GM21381 (cell line): ENCODE data around the gene VIL1.

Source experiments
- ATAC-seq: cut with Tn5 transposase; IDR thresholded peaks from one replicate; pipeline ENCODE4 v1.9.1; 2021; ENCODE audit warnings: mild to moderate bottlenecking, moderate library complexity; ENCODE audit not compliant: unreplicated experiment

The VIL1 gene

GRCh38 chr2:218418717-218419458 lies at the start of gene VIL1:
Gene VIL1 (plus strand): TSS chr2:218419123. CDS start chr2:218423779, 4,656 bp downstream.
- no peak for ATAC-seq

- no peak for ATAC-seq
Observed at GRCh38 chr2:218369330-218369729, 49.6 kb upstream of the VIL1 start.

- no peak for ATAC-seq
Observed at GRCh38 chr2:218370410-218371063, 48.4 kb upstream of the VIL1 start.

- ATAC-seq = no peak
Observed at GRCh38 chr2:218371983-218372350, 47.0 kb upstream of the VIL1 start.

- no peak for ATAC-seq
Observed at GRCh38 chr2:218374795-218375194, 44.1 kb upstream of the VIL1 start.

- no peak for ATAC-seq
Observed at GRCh38 chr2:218375212-218375611, 43.7 kb upstream of the VIL1 start.

- no peak for ATAC-seq
Observed at GRCh38 chr2:218378053-218378452, 40.9 kb upstream of the VIL1 start.

GRCh38 chr2:218381916-218382366 lies 37.0 kb upstream of the VIL1 start, which contains the start of gene SLC11A1:
Gene SLC11A1 (plus strand): TSS chr2:218382273. CDS start chr2:218382369, 96 bp downstream.
- ATAC-seq = no peak

- ATAC-seq = no peak
Observed at GRCh38 chr2:218382785-218383184, 36.1 kb upstream of the VIL1 start.

GRCh38 chr2:218383892-218384519 lies 34.9 kb upstream of the VIL1 start:
- no peak for ATAC-seq

GRCh38 chr2:218384975-218385374 lies 33.9 kb upstream of the VIL1 start:
- no peak for ATAC-seq

- ATAC-seq = no peak
Observed at GRCh38 chr2:218386505-218387368, 32.2 kb upstream of the VIL1 start.

GRCh38 chr2:218387369-218388194 lies 31.3 kb upstream of the VIL1 start:
- ATAC-seq = no peak

GRCh38 chr2:218389333-218390150 lies 29.4 kb upstream of the VIL1 start:
- no peak for ATAC-seq

GRCh38 chr2:218391202-218391601 lies 27.7 kb upstream of the VIL1 start:
- no peak for ATAC-seq

- no peak for ATAC-seq
Observed at GRCh38 chr2:218392459-218392858, 26.5 kb upstream of the VIL1 start.

- no peak for ATAC-seq
Observed at GRCh38 chr2:218392891-218393462, 25.9 kb upstream of the VIL1 start.

GRCh38 chr2:218393750-218394290 lies 25.1 kb upstream of the VIL1 start:
- no peak for ATAC-seq
